Stimulated activated naive CD8-positive, alpha-beta T cell treated with anti-CD3 and anti-CD28 coated beads, Interleukin-15, Interleukin-2, amounts not matched to agents 100 ng/mL and 50 ng/mL, for 24 hours (primary cell): ENCODE data around the gene STAC3.

Experiments
- H3K27ac Mint-ChIP-seq: one replicate; pipeline ENCODE4 v1.8.0; 2021; ENCODE audit warnings: mild to moderate bottlenecking, mixed read lengths
- H3K27me3 Mint-ChIP-seq: one replicate; pipeline ENCODE4 v1.8.0; 2021; ENCODE audit warnings: mixed read lengths
- H3K36me3 Mint-ChIP-seq: one replicate; pipeline ENCODE4 v1.8.0; 2021; ENCODE audit warnings: low read depth, mixed read lengths
- H3K4me1 Mint-ChIP-seq: one replicate; pipeline ENCODE4 v1.8.0; 2021; ENCODE audit warnings: low read depth, mixed read lengths
- H3K4me3 Mint-ChIP-seq: one replicate; pipeline ENCODE4 v1.8.0; 2021; ENCODE audit warnings: mild to moderate bottlenecking, mixed read lengths
- H3K9me3 Mint-ChIP-seq: one replicate; pipeline ENCODE4 v1.8.0; 2021; ENCODE audit warnings: mixed read lengths

The STAC3 gene

DNA sequence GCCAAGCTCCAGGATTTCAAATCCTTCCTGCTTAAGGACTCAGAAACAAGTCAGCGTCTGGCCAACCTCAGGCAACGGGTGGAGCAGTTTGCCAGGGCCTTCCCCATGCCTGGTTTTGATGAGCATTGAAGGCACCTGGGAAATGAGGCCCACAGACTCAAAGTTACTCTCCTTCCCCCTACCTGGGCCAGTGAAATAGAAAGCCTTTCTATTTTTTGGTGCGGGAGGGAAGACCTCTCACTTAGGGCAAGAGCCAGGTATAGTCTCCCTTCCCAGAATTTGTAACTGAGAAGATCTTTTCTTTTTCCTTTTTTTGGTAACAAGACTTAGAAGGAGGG is 16.8 kb downstream of the STAC3 start:
- Mint-ChIP-seq H3K27ac (no peak overlapping the region), H3K27me3 (peaks cover 24% of the 10 kb centered on the region), H3K4me3 (no peak overlapping the region), H3K36me3 (peaks cover 55% of the 10 kb centered on the region), H3K4me1 (peaks cover 75% of the 10 kb centered on the region), H3K9me3 (no peaks in the 10 kb centered on the region)

- H3K4me1 Mint-ChIP-seq: peaks cover 77% of the 10 kb centered on the region
- H3K4me3 Mint-ChIP-seq: no peak overlapping the region
- H3K27me3 Mint-ChIP-seq: peaks cover 20% of the 10 kb centered on the region
- H3K9me3 Mint-ChIP-seq: no peaks in the 10 kb centered on the region
- H3K36me3 Mint-ChIP-seq: peaks cover 55% of the 10 kb centered on the region
- no peak overlapping the region for H3K27ac Mint-ChIP-seq
These were observed 17.4 kb downstream of the STAC3 start for GRCh38 chr12:57233357-57234232.

DNA sequence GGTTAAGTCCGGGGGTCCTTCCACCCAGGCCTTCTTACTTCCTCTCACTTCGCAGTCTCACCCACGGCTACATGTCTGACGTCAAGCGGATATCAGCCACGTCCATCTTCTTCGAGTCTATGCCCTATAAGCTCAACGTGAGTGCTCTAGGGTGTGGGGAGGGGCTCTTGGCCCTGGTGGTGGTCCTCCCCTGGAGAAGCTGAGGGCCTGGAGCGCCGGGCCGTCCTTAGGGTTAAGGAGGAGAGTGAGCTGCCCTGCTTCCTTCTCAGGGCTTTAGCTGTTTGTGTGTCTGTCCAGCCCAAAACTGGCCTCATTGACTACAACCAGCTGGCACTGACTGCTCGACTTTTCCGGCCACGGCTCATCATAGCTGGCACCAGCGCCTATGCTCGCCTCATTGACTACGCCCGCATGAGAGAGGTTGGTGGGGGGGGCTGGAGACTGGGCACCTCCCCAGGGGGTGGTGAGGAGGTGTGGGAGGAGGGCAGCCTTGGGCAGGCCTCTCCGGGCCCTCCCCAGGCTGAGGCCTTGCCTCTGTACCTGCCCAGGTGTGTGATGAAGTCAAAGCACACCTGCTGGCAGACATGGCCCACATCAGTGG is 18.7 kb downstream of the STAC3 start:
- peak overlapping the region; percentile 99 for H3K4me3 Mint-ChIP-seq
- no peaks in the 10 kb centered on the region for H3K9me3 Mint-ChIP-seq
- H3K27me3 Mint-ChIP-seq: peaks cover 20% of the 10 kb centered on the region
- H3K27ac Mint-ChIP-seq: no peak overlapping the region
- peaks cover 72% of the 10 kb centered on the region for H3K4me1 Mint-ChIP-seq
- peaks cover 55% of the 10 kb centered on the region for H3K36me3 Mint-ChIP-seq

DNA sequence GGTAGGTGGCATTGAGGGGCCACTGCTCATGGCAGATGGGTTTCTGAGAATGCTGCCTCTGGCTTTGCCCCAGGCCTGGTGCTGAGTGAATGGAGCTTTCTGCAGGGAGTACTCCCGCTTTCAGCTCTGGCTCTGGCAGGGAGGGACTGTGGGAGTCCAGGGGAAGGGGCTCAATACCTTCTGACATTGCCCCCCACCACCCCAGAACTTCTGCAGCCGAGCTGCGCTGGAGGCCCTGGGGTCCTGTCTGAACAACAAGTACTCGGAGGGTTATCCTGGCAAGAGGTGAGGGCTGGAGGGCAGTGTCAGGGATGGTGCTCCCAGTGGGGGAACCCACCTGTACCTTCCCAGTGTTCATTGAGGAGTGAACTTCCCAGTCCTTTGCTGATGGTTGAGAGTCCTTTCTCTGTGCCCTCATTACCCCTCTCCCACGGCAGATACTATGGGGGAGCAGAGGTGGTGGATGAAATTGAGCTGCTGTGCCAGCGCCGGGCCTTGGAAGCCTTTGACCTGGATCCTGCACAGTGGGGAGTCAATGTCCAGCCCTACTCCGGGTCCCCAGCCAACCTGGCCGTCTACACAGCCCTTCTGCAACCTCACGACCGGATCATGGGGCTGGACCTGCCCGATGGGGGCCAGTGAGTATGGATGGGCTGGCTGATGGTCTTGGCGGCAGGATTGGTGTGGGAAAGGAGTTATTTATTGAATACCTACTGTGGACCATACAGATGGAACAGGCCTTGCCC is 19.5 kb downstream of the STAC3 start:
- H3K27me3 Mint-ChIP-seq: peaks cover 17% of the 10 kb centered on the region
- H3K4me3 Mint-ChIP-seq: peak overlapping the region; percentile 99
- peaks cover 55% of the 10 kb centered on the region for H3K36me3 Mint-ChIP-seq
- H3K9me3 Mint-ChIP-seq: no peaks in the 10 kb centered on the region
- peak overlapping the region; percentile 99 for H3K27ac Mint-ChIP-seq
- H3K4me1 Mint-ChIP-seq: peaks cover 73% of the 10 kb centered on the region

- Mint-ChIP-seq H3K4me1 (peaks cover 76% of the 10 kb centered on the region), H3K36me3 (peaks cover 55% of the 10 kb centered on the region), H3K27me3 (peaks cover 20% of the 10 kb centered on the region)
These were observed 20.4 kb downstream of the STAC3 start for GRCh38 chr12:57230381-57231155.

DNA sequence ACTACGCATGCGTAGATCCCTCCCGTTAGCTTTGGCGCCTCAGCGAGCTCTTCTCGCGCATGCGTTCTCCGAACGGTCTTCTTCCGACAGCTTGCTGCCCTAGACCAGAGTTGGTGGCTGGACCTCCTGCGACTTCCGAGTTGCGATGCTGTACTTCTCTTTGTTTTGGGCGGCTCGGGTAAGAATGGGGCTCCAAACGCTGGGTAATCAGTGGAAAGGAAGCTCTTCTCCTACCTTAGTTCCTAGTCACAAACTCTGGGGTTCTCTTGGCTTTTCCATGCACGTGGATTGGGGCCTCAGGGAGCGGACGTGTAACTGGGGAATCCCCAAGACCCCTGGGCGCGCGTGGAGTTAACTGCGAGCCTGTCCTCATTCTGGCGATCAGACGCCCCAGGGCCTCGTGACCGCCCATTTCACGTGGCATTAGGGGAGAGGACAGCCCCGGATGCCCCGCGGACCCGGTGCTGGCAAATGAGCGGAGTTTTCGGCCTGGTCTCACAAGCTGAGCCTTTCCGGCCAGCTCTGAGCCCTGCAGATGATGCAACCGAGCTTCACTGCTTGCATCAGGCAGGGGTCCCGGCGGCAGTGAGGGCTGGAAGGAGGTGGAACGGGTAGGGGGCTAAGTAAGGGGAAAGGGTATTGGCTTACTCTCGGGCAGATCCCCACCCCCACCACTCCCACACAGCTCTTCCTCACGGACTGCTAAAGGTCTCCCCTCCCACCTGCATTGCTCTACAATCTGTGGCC is 21.2 kb downstream of the STAC3 start, which contains the start of gene SHMT2:
Gene SHMT2 (plus strand): TSS at position 78 of the 747 bp plus-strand sequence. CDS start 68 bp downstream, at position 146.
- Mint-ChIP-seq H3K27me3 (peaks cover 27% of the 10 kb centered on the region), H3K36me3 (peaks cover 50% of the 10 kb centered on the region), H3K4me3 (peak within 1 kb of the TSS; percentile 99), H3K9me3 (no peaks in the 10 kb centered on the region), H3K4me1 (peaks cover 75% of the 10 kb centered on the region), H3K27ac (peak within 1 kb of the TSS; percentile 99)

More at GRCh38 chr12:57230381-57231155, 20.4 kb downstream of the STAC3 start:
- no peaks in the 10 kb centered on the region for H3K9me3 Mint-ChIP-seq
- H3K27ac Mint-ChIP-seq: peak overlapping the region; percentile 99
- H3K4me3 Mint-ChIP-seq: peak overlapping the region; percentile 99

- Mint-ChIP-seq H3K27me3 (peaks cover 33% of the 10 kb centered on the region), H3K9me3 (no peaks in the 10 kb centered on the region), H3K4me1 (peaks cover 68% of the 10 kb centered on the region), H3K4me3 (peak overlapping the region; percentile 99), H3K27ac (peak overlapping the region; percentile 99), H3K36me3 (peaks cover 44% of the 10 kb centered on the region)
These were observed 21.8 kb downstream of the STAC3 start for GRCh38 chr12:57229046-57229633.

- Mint-ChIP-seq H3K27me3 (peaks cover 49% of the 10 kb centered on the region), H3K27ac (no peak overlapping the region), H3K36me3 (peaks cover 28% of the 10 kb centered on the region), H3K4me3 (peak overlapping the region; percentile 63), H3K4me1 (peaks cover 65% of the 10 kb centered on the region), H3K9me3 (no peaks in the 10 kb centered on the region)
These were observed 23.5 kb downstream of the STAC3 start for GRCh38 chr12:57227315-57228115.

GRCh38 chr12:57226588-57227314 is 24.2 kb downstream of the STAC3 start:
- H3K9me3 Mint-ChIP-seq: no peaks in the 10 kb centered on the region
- H3K36me3 Mint-ChIP-seq: peaks cover 22% of the 10 kb centered on the region
- peak overlapping the region; percentile 63 for H3K4me3 Mint-ChIP-seq
- H3K4me1 Mint-ChIP-seq: peaks cover 66% of the 10 kb centered on the region
- peaks cover 56% of the 10 kb centered on the region for H3K27me3 Mint-ChIP-seq
- no peak overlapping the region for H3K27ac Mint-ChIP-seq

DNA sequence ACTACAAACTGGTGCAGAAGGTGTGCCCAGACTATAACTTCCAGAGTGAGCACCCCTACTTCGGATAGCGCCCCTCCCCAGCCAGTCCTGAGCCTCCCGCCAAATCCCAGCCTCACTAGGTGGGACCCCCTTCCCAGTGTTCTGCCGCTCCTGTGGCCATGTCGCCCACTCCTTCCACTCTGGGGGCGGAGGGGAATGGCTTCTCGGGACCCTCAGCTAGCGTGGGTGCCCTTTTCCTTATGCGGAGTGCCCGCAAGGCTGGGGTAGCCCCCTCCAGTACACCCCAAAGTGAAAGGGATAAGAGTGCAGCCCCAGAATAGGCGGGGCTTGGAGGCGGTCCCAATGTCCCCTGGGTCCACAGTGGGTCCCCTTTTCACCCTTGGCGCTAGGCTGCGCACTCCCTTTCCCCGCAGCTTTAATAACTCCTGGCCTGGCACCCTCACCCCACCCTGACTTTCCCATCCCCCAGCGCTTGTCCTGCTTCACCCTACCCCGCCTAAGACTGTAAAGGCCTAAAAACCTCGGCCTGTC is 25.2 kb downstream of the STAC3 start:
- Mint-ChIP-seq H3K4me3 (peak overlapping the region; percentile 53), H3K36me3 (peaks cover 12% of the 10 kb centered on the region), H3K27ac (no peak overlapping the region), H3K4me1 (peaks cover 67% of the 10 kb centered on the region), H3K27me3 (peaks cover 65% of the 10 kb centered on the region), H3K9me3 (no peaks in the 10 kb centered on the region)

DNA sequence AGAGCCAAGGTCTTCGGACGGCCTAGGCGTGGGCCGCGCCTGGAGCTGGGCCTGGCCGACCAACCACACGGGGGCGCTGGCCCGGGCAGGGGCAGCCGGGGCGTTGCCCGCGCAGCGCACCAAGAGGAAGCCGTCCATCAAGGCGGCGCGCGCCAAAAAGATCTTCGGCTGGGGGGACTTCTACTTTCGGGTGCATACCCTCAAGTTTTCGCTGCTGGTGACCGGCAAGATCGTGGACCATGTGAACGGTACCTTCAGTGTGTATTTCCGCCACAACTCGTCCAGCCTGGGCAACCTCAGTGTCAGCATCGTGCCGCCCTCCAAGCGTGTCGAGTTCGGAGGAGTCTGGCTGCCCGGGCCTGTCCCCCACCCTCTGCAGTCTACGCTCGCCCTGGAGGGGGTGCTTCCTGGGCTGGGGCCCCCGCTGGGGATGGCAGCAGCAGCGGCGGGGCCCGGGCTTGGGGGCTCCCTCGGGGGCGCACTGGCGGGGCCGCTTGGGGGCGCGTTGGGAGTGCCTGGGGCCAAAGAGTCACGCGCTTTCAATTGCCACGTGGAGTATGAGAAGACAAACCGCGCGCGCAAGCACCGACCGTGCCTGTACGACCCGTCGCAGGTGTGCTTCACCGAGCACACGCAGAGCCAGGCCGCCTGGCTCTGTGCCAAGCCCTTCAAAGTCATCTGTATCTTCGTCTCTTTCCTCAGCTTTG is 25.9 kb downstream of the STAC3 start:
- H3K9me3 Mint-ChIP-seq: no peaks in the 10 kb centered on the region
- peaks cover 69% of the 10 kb centered on the region for H3K27me3 Mint-ChIP-seq
- H3K36me3 Mint-ChIP-seq: peaks cover 6% of the 10 kb centered on the region
- H3K27ac Mint-ChIP-seq: no peak overlapping the region
- H3K4me1 Mint-ChIP-seq: peaks cover 63% of the 10 kb centered on the region
- peak overlapping the region; percentile 53 for H3K4me3 Mint-ChIP-seq
